H1 (cell line): ENCODE measurements around the gene PREX1. TPM values are rescaled to one million over a fixed set of nuclear protein-coding genes. Genes with fewer than 3 reads are reported as not detected.

Source experiments
- CTCF ChIA-PET: fragments of 300-600 bp; sonication (Branson Sonifier 250); formaldehyde crosslinking; loops from one replicate; lab custom pipeline; 2021; ENCODE audit not compliant: partially characterized antibody; lab: Charles Lee
- POLR2A ChIA-PET: fragments of 300-600 bp; sonication (Branson Sonifier 250); formaldehyde crosslinking; loops from one replicate; lab custom pipeline; 2021; ENCODE audit warnings: inconsistent platforms; ENCODE audit not compliant: partially characterized antibody; lab: Charles Lee
- DNase-seq, 2 experiments: peaks; one replicate each; pipeline versions ENCODE4 v3.0.0 to v3.0.0-alpha.2; 2010 to 2022; ENCODE audit warnings: low spot score in 2 of 2, low read depth in 1 of 2, mixed read lengths in 1 of 2
- FAIRE-seq: peaks from 2 replicates; lab custom pipeline; 2011; peaks lifted over from hg19 to GRCh38; lab: Jason Lieb, UNC
- H2AFZ ChIP-seq: 2 replicates; pipeline ENCODE4 v1.8.1; 2012; ENCODE audit warnings: low read length, inconsistent platforms
- H2AK5ac ChIP-seq: 2 replicates; pipeline ENCODE4 v1.6.1; 2013; ENCODE audit warnings: low read depth, low read length
- H2BK120ac ChIP-seq: replicated peaks from 2 replicates; pipeline ENCODE3; 2013; ENCODE audit warnings: low read depth, low read length, inconsistent platforms
- H2BK12ac ChIP-seq: 2 replicates; pipeline ENCODE4 v1.6.1; 2013; ENCODE audit warnings: low read depth, low read length
- H2BK15ac ChIP-seq: 2 replicates; pipeline ENCODE4 v1.6.1; 2013; ENCODE audit warnings: low read length
- H2BK20ac ChIP-seq: 2 replicates; pipeline ENCODE4 v1.6.1; 2013; ENCODE audit warnings: low read length
- H2BK5ac ChIP-seq: 2 replicates; pipeline ENCODE4 v1.6.1; 2013; ENCODE audit warnings: low read depth, low read length
- H3K14ac ChIP-seq: 2 replicates; pipeline ENCODE4 v1.6.1; 2013; ENCODE audit warnings: inconsistent platforms; ENCODE audit not compliant: insufficient read length
- H3K18ac ChIP-seq: 2 replicates; pipeline ENCODE4 v1.6.1; 2013; ENCODE audit warnings: low read length; ENCODE audit errors: extremely low read depth
- H3K23ac ChIP-seq: 2 replicates; pipeline ENCODE4 v1.6.1; 2013; ENCODE audit warnings: inconsistent platforms; ENCODE audit not compliant: insufficient read length
- H3K23me2 ChIP-seq: 2 replicates; pipeline ENCODE4 v1.6.1; 2013; ENCODE audit warnings: low read depth, low read length
- H3K27ac ChIP-seq: 2 replicates; pipeline ENCODE4 v1.6.1; 2011; ENCODE audit warnings: low read depth, low read length, inconsistent platforms
- H3K27me3 ChIP-seq, 4 experiments: replicated peaks in 1 of 4; 1 replicate in 1 of 4; 2 replicates in 3 of 4; pipeline versions ENCODE4 v1.6.1 to v1.8.1; 2011 to 2013; ENCODE audit warnings: low read length in 3 of 4, mild to moderate bottlenecking in 3 of 4, inconsistent platforms in 2 of 4, mixed read lengths in 2 of 4, moderate library complexity in 1 of 4; ENCODE audit not compliant: control insufficient read depth in 3 of 4, insufficient read depth in 3 of 4; ENCODE audit errors: extremely low read depth in 1 of 4
- H3K36me3 ChIP-seq, 4 experiments: 2 replicates each; pipeline versions ENCODE4 v1.6.1 to v1.8.1; 2011 to 2013; ENCODE audit warnings: mild to moderate bottlenecking in 4 of 4, low read length in 3 of 4, moderate library complexity in 2 of 4, control low read depth in 1 of 4, inconsistent platforms in 1 of 4; ENCODE audit not compliant: insufficient read depth in 4 of 4, control insufficient read depth in 2 of 4
- H3K4ac ChIP-seq: replicated peaks from 2 replicates; pipeline ENCODE3; 2013; ENCODE audit warnings: low read length, low read depth, mixed read lengths, inconsistent platforms; ENCODE audit not compliant: insufficient read length
- H3K4me1 ChIP-seq, 4 experiments: replicated peaks in 1 of 4; 1 replicate in 1 of 4; 2 replicates in 3 of 4; pipeline versions ENCODE4 v1.6.1 to v1.8.1; 2011 to 2013; ENCODE audit warnings: low read length in 3 of 4, inconsistent platforms in 2 of 4, mixed read lengths in 1 of 4; ENCODE audit not compliant: insufficient read depth in 4 of 4, control insufficient read depth in 3 of 4
- H3K4me2 ChIP-seq, 2 experiments: 2 replicates each; pipeline versions ENCODE4 v1.6.1 to v1.8.1; 2011 to 2013; ENCODE audit warnings: low read depth in 2 of 2, low read length in 2 of 2, control low read depth in 1 of 2, inconsistent platforms in 1 of 2, mild to moderate bottlenecking in 1 of 2; ENCODE audit not compliant: insufficient read depth in 1 of 2
- H3K4me3 ChIP-seq, 4 experiments: fragments of 200-600, 300-600 bp in 1 of 4; sonication (generic), shearing (Covaris generic), sonication (Bioruptor Twin) in 1 of 4; 2 replicates each; pipeline versions ENCODE4 v1.5.1 to v1.8.1; 2011 to 2016; ENCODE audit warnings: low read length in 4 of 4, low read depth in 3 of 4, control low read depth in 2 of 4, inconsistent platforms in 2 of 4, mild to moderate bottlenecking in 2 of 4, mixed read lengths in 1 of 4, moderate library complexity in 1 of 4; ENCODE audit not compliant: insufficient read depth in 2 of 4; ENCODE audit errors: extremely low read depth in 1 of 4
- H3K56ac ChIP-seq: replicated peaks from 2 replicates; pipeline ENCODE3; 2013; ENCODE audit warnings: low read depth, mild to moderate bottlenecking, mixed read lengths, low read length, inconsistent platforms; ENCODE audit not compliant: insufficient read length
- H3K79me1 ChIP-seq: 2 replicates; pipeline ENCODE4 v1.6.1; 2013; ENCODE audit warnings: low read depth, low read length, control low read depth
- H3K79me2 ChIP-seq, 2 experiments: 2 replicates each; pipeline versions ENCODE4 v1.6.1 to v1.8.1; 2012 to 2013; ENCODE audit warnings: low read length in 2 of 2, mild to moderate bottlenecking in 2 of 2, inconsistent platforms in 1 of 2; ENCODE audit not compliant: insufficient read depth in 2 of 2, control insufficient read depth in 1 of 2
- H3K9ac ChIP-seq, 4 experiments: replicated peaks in 1 of 4; 1 replicate in 1 of 4; 2 replicates in 3 of 4; pipeline versions ENCODE4 v1.6.1 to v1.8.1; 2011 to 2013; ENCODE audit warnings: low read depth in 3 of 4, low read length in 3 of 4, control low read depth in 2 of 4, mild to moderate bottlenecking in 2 of 4, moderate library complexity in 2 of 4, inconsistent platforms in 1 of 4; ENCODE audit errors: extremely low read depth in 1 of 4
- H3K9me3 ChIP-seq, 2 experiments: 2 replicates each; pipeline versions ENCODE4 v1.6.1 to v1.8.1; 2012 to 2013; ENCODE audit warnings: mild to moderate bottlenecking in 2 of 2, moderate library complexity in 2 of 2, control low read depth in 1 of 2, inconsistent platforms in 1 of 2, low read depth in 1 of 2, low read length in 1 of 2, mixed read lengths in 1 of 2; ENCODE audit not compliant: insufficient read depth in 2 of 2
- H4K20me1 ChIP-seq, 2 experiments: replicated peaks in 1 of 2; 2 replicates each; pipeline versions ENCODE3 to v1.8.1; 2011 to 2013; ENCODE audit warnings: inconsistent platforms in 2 of 2, low read length in 2 of 2, mild to moderate bottlenecking in 1 of 2; ENCODE audit not compliant: insufficient read depth in 2 of 2, control insufficient read depth in 1 of 2
- H4K5ac ChIP-seq: 2 replicates; pipeline ENCODE4 v1.6.1; 2013; ENCODE audit warnings: low read length, low read depth, mixed read lengths, inconsistent platforms; ENCODE audit not compliant: insufficient read length
- H4K8ac ChIP-seq: 2 replicates; pipeline ENCODE4 v1.8.0; 2013; ENCODE audit warnings: mild to moderate bottlenecking, moderate library complexity, low read length, inconsistent platforms; ENCODE audit not compliant: insufficient read depth; ENCODE audit errors: extremely low read depth
- H4K91ac ChIP-seq: replicated peaks from 2 replicates; pipeline ENCODE3; 2013; ENCODE audit warnings: low read length, mixed read lengths, inconsistent platforms; ENCODE audit not compliant: insufficient read length
- GABPA ChIP-seq: IDR thresholded peaks from 2 replicates; pipeline ENCODE4 v1.6.1; 2011; ENCODE audit warnings: mild to moderate bottlenecking, low read length, moderate library complexity, borderline replicate concordance; ENCODE audit not compliant: insufficient read depth
- GTF2F1 ChIP-seq: IDR thresholded peaks from 2 replicates; pipeline ENCODE4 v1.6.1; 2012; ENCODE audit warnings: low read depth, low read length, improper control_type of control experiment, borderline replicate concordance
- MAFK ChIP-seq: IDR thresholded peaks from 2 replicates; pipeline ENCODE4 v1.6.1; 2012; ENCODE audit warnings: low read depth, mild to moderate bottlenecking, improper control_type of control experiment, low read length
- PHF8 ChIP-seq: fragments of 200-600 bp; sonication (generic); conservative IDR thresholded peaks from 2 replicates; pipeline ENCODE4 v1.7.1; 2012; ENCODE audit warnings: low read depth, mild to moderate bottlenecking, inconsistent platforms, low read length, moderate library complexity
- POLR2A ChIP-seq, 2 experiments: IDR thresholded peaks; 1 replicate in 1 of 2; 2 replicates in 1 of 2; pipeline ENCODE4 v1.6.1; 2011; ENCODE audit warnings: low read depth in 2 of 2, low read length in 2 of 2, mild to moderate bottlenecking in 2 of 2; ENCODE audit errors: control extremely low read depth in 1 of 2
- POLR2AphosphoS5 ChIP-seq: IDR thresholded peaks from 2 replicates; pipeline ENCODE4 v1.6.1; 2011; ENCODE audit warnings: low read depth, low read length
- POU5F1 ChIP-seq: IDR thresholded peaks from 2 replicates; pipeline ENCODE4 v1.6.1; 2011; ENCODE audit warnings: low read depth, mild to moderate bottlenecking, low read length, moderate library complexity
- SAP30 ChIP-seq: fragments of 300-600 bp; sonication (generic); IDR thresholded peaks from 2 replicates; pipeline ENCODE4 v1.7.1; 2012; ENCODE audit warnings: low read length, moderate library complexity, mild to moderate bottlenecking, inconsistent platforms; ENCODE audit not compliant: insufficient read depth, insufficient replicate concordance
- SIN3A ChIP-seq, 2 experiments: IDR thresholded peaks in 1 of 2; conservative IDR thresholded peaks in 1 of 2; 2 replicates each; pipeline ENCODE4 v1.6.1; 2011 to 2012; ENCODE audit warnings: low read length in 2 of 2, improper control_type of control experiment in 1 of 2, low read depth in 1 of 2, mild to moderate bottlenecking in 1 of 2
- SIX5 ChIP-seq: IDR thresholded peaks from 2 replicates; pipeline ENCODE4 v1.6.1; 2011; ENCODE audit warnings: mild to moderate bottlenecking, low read depth, low read length
- SP1 ChIP-seq: IDR thresholded peaks from 2 replicates; pipeline ENCODE4 v1.6.1; 2011; ENCODE audit warnings: low read depth, low read length
- SRF ChIP-seq: IDR thresholded peaks from 2 replicates; pipeline ENCODE4 v1.6.1; 2011; ENCODE audit warnings: mild to moderate bottlenecking, low read depth, low read length, moderate library complexity
- SUZ12 ChIP-seq: fragments of 200-600 bp; sonication (generic); IDR thresholded peaks from 2 replicates; pipeline ENCODE4 v1.6.1; 2012; ENCODE audit warnings: mild to moderate bottlenecking, inconsistent platforms, low read length, moderate library complexity, mixed read lengths
- WGBS, 2 experiments: shearing (Covaris generic) in 1 of 2; methylation state at CpG; one replicate each; pipeline versions ENCODE4 v1.1.6 to v1.1.7; 2013 to 2015; ENCODE audit warnings: low lambda C conversion rate in 2 of 2, mixed read lengths in 2 of 2, inconsistent platforms in 1 of 2, low coverage in 1 of 2, missing lambda C conversion rate in 1 of 2; ENCODE audit not compliant: insufficient replicate concordance in 2 of 2, insufficient coverage in 1 of 2, insufficient read length in 1 of 2; ENCODE audit errors: extremely low coverage in 1 of 2, missing lambda C conversion rate in 1 of 2; 5-methylcytosine and 5-hydroxymethylcytosine counted together
- polyA plus RNA-seq, 7 experiments: library from polyadenylated mRNA; depleted of rRNA in 3 of 7; stranded (reverse) in 5 of 7; unstranded in 2 of 7; fragments of >200 nt in 5 of 7; fragments of 200-250 nt in 2 of 7; gene quantifications; 1 replicate in 5 of 7; 2 replicates in 1 of 7; 4 replicates in 1 of 7; pipeline versions ENCODE4 v1.2.1 to v1.2.3, GENCODE V29; 2011 to 2013; ENCODE audit warnings: missing spikeins in 2 of 7, mixed read lengths in 2 of 7
- total RNA-seq: library from RNA; stranded (reverse); fragmentation: NEBNext Ultra II Directional; extraction: Animal tissue kit (Norgen Biotek cat#: 25700); gene quantifications from 2 replicates; pipeline ENCODE4 v1.2.1, GENCODE V29; 2021

Gene PREX1
- total and polyA plus RNA-seq, 2 of the 8 experiments (the other 6 are each of a cell fraction or from before 2014, with no cell fraction given) = 10.7 to 12.8 TPM

DNA sequence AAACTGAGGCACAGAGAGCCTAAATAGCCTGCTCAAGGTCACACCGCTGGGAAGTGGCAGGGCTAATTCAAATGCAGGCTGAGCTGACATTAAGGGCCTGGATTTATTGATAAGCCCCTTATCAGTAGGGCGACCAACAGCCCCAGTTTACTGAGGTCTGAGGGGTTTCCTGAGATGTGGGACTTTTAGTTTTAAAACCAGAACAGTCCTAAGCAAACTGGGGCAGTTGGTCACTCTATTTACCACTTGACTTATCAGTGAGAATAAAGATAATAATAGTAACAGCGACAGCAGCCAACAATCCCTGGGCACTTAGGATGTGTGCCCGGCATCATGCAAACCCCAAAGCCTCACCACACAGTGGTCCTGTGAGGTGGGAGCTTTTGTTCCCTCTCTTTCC is 27.6 kb downstream of the PREX1 start:
- no peak overlapping the region for H2BK15ac ChIP-seq
- no peak overlapping the region for H2BK120ac ChIP-seq
- no peak overlapping the region for H3K56ac ChIP-seq
- WGBS, 2 experiments = 79% methylated on average over 4 of the region's 4 CpGs; no CpG with 5 or more reads in 1 of the 2 experiments
- no peak overlapping the region for H3K4me2 ChIP-seq
- H4K20me1 ChIP-seq = peaks cover 0 to 6% of the 10 kb centered on the region in 2 experiments
- H3K79me2 ChIP-seq = no peaks in the 10 kb centered on the region
- H3K23ac ChIP-seq = no peak overlapping the region
- H3K23me2 ChIP-seq = no peaks in the 10 kb centered on the region; the same call in none of the 2 replicates
- H3K4me1 ChIP-seq = peaks cover 0 to 16% (median 7%) of the 10 kb centered on the region in 4 experiments; a peak in 6 of 7 replicates
- H4K5ac ChIP-seq = no peak overlapping the region
- no peak overlapping the region for H2BK20ac ChIP-seq
- H3K4me3 ChIP-seq = no peak overlapping the region
- no peak overlapping the region for H3K4ac ChIP-seq
- no peak overlapping the region for H3K14ac ChIP-seq
- H3K27ac ChIP-seq = no peak overlapping the region
- no peak overlapping the region for H3K9ac ChIP-seq
- no peak for DNase-seq
- H4K91ac ChIP-seq = no peak overlapping the region
- H2AK5ac ChIP-seq = no peak overlapping the region
- H3K79me1 ChIP-seq = peaks cover 6% of the 10 kb centered on the region; the same call in 1 of the 2 replicates
- H3K9me3 ChIP-seq = no peaks in the 10 kb centered on the region
- no peak for FAIRE-seq
- H3K36me3 ChIP-seq = no peaks in the 10 kb centered on the region
- no peak overlapping the region for H4K8ac ChIP-seq
- no peak overlapping the region for H2BK5ac ChIP-seq
- H3K18ac ChIP-seq = no peak overlapping the region; the same call in 1 of the 2 replicates
- H2AFZ ChIP-seq = no peak overlapping the region
- no peaks in the 10 kb centered on the region; a peak in 1 of 7 replicates for H3K27me3 ChIP-seq
- TF ChIP-seq SAP30 (no peak), POLR2AphosphoS5 (no peak), POU5F1 (no peak), SRF (no peak), GABPA (no peak), SIX5 (no peak), POLR2A (IDR thresholded peaks at IDR 0.05; ENCODE audit: control extremely low read depth in 1 of 2, low read depth in 2 of 2, low read length in 2 of 2) (no peak), SP1 (no peak), SIN3A (conservative IDR thresholded peaks at IDR 0.05 in 1 of 2, IDR thresholded peaks at IDR 0.05 in 1 of 2; ENCODE audit: low read depth in 1 of 2, low read length in 2 of 2) (no peak), SUZ12 (no peak), PHF8 (no peak), GTF2F1 (no peak), MAFK (no peak)
- no peak overlapping the region for H2BK12ac ChIP-seq
- POLR2A ChIA-PET = no interaction called here
- CTCF ChIA-PET = interaction anchor here (0.7 to 2.1 kb wide), 3 partner anchors 101 to 156 kb away, joined by 3 to 9 read pairs (median 5); no protein-coding TSS in a partner anchor
